ENCODE measurements around the gene POLR1E.
"Not testable (repeated sequence)": the region's sequence is repeated elsewhere in the genome, so short reads cannot be mapped to it uniquely, and the experiment has no call there.

The POLR1E gene

DNA sequence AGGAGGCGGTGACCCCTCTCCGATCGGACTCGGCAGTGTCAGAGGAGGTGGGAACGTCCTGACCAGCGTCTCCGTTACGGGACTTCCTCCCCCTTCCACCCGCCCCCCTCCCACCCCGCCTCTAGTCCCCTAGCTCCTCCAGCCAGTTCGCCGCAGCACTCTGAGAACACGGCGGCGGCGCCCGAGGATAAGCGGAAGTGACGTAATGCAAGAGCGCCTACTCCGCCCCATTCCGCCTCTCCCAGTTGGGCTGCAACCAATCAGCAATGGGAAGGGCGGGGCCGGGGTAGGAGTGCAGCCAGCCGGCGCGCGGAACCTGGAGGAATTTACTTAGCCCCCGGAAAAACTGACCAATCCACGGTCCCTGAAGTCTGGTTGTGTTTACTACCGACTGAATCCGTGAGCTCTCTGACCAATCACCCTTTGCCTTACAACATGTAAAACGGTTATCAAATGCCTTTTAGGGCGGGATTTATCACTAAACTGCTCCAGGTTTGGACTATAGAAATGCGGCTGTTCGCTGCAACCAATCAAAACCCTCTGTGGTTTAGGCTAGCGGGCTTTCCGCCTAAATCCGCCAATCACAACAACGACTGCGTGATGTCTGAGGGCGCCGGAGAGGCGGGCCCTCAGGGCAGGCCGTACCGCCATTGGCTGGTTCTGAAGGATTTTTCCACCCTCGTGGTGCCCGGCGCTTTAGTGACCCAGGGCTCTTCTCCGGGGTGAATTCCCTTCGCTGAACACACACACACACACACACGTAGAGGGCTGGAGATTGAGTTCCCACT, 20.3 kb upstream of the POLR1E start, which contains the start of gene ZBTB5:
ZBTB5 (minus strand) TSS at position 202 of the 788 bp plus-strand sequence. CDS start 22,899 bp downstream, outside the sequence.
- DNase-seq: peak; percentile 91

DNA sequence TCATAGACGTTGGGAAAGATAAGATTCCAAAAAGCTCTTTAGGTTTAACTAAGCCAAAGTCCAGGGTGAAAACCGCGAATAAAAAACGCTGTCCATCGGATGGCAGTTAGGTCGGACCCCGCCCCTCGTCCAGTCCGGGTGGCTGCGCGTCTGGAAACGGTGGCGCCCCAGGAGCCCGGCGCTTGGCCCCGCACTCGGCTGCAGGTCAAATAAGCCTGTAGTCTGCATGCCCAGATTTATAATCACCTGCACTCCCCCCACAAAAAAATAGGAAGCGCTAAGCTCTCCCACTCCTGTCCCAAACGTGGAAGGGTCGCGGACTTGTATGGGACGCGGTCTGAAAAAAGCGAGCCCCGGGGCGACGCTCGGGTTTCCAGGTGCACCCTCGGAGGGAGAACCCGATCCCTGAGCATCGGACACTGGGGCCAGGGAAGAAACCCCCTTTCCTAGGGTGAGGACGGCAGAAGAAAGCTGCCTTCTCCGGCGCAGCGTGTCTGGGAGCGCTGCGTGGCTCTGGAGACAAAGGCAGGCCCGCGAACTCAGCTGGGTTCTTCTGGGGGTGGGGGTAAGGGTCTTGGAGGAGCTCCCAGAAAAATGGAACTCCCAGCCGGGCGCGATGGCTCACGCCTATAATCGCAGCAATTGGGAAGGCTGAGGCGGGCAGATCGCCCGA, 19.6 kb upstream of the POLR1E start:
- DNase-seq: peak; percentile 27

DNA sequence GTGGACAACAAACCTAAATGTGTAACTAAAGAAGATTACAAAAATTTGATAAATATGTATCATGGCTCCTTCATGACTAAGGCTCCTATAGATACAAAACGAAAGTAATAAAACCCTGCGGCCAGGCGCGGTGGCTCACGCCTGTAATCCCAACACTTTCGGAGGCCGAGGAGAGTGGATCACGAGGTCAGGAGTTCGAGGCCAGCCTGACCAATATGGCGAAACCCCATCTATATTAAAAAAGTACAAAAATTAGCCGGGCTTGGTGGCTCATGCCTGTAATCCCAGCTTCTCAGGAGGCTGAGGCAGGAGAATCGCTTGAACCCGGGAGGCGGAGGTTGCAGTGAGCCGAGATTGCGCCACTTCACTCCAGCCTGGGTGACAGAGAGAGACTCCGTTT, 18.2 kb upstream of the POLR1E start:
- not testable (repeated sequence) for DNase-seq

DNA sequence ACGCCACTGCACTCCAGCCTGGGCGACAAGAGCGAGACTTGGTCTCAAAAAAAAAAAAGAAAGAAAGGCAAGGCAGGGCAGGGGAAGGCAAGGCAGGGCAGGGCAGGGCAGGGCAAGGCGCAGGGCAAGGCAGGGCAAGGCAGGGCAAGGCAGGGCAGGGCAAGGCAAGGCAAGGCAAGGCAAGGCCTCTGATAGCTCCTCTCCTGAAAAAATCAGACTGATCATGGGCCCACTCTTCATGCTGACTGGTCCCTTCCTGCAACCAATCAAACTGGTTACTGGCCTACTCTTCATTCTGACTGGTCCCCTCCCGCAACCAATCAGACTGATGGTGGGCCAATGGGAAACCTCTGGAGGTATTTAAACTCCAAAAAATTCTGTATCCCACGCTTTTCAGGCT, 17.1 kb upstream of the POLR1E start:
- DNase-seq: no peak

DNA sequence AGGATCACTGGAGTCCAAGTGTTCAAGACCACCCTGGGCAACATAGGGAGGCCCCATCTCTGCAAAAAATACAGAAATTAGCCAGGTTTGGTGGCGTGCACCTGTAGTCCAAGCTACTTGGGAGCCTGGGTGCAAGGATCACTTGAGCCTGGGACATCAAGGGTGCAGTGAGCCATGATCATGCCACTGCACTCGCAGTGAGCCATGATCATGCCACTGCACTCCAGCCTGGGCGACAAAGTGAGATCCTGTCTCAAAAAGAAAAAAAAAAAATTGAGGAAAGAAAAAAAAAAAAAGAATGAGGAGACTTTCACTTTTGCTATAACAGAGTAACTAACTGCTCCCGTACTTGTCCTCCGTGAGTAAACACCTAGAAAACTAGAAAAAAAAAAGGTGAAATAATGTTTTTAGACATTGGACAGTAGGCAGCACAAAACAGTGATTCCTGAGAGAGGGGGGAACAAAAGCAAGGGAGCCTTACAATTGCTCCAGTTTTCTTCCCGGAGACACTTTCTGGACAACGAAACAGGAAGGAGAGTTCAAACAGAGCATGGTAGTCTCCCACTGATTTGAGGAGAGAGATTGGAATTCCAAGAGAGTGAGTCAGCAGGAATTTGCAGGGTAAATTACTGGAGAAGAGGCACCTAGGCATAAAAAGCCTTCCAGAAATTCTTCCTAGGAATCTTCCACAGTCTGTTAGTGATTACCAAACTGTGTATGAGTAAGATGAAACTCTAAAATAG, 13.6 kb upstream of the POLR1E start:
- no peak for DNase-seq

DNA sequence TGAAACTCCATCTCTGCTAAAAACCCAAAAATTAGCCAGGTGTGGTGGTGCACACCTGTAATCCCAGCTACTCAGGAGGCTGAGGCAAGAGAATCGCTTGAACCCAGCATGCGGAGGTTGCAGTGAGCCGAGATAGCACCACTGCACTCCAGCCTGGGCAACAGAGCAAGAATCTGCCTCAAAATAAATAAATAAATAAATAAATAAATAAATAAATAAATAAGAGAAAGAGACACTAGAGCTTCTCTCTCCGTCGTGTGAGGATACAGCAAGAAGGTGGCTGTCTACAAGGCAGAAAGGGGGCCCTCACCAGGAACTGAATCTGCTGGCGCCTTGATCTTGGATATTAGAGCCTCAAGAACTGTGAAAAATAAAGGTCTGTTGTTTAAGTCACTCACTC, 11.8 kb upstream of the POLR1E start:
- DNase-seq: not testable (repeated sequence)

DNA sequence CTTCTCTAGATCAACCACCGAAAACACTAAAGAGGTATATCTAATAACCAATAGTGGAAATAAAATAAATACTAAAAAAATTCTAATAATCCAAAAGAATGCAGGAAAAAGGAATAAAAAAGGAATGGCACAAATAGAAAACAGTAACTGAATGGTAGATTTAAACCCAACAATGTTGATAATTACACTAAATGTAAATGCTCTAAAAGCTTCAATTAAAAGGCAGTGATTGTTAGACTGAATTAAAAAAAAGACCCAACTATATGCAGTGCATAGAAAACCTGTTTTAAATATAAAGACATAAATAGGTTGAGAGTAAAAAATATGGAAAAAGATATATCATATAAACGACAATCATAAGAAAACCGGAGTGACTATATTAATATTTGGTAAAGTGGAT, 11.3 kb upstream of the POLR1E start:
- no peak for DNase-seq

DNA sequence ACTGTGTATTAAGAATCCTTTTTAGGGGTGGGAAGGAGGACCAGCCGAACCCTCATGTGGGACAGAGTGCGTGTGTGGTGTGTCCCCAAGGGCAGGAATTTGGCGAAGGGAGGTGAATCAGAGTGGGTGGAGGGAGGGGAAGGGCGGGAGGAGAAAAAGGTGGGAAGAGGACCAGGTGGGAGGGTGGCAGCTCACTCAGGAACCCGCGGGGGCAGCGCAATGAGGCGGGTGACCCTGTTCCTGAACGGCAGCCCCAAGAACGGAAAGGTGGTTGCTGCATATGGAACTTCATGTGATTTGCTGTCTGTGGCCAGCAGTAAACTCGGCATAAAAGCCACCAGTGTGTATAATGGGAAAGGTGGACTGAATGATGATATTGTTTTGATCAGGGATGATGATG, 8.8 kb upstream of the POLR1E start:
- DNase-seq: no peak

DNA sequence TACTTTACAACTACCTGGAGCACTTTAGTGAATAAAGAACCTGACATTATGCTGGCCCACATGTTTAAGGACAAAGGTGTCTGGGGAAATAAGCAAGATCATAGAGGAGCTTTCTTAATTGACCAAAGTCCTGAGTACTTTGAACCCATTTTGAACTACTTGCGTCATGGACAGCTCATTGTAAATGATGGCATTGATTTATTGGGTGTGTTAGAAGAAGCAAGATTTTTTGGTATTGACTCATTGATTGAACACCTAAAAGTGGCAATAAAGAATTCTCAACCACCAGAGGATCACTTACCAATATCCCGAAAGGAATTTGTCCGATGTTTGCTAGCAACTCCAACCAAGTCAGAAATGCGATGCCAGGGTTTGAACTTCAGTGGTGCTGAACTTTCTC, 8.3 kb upstream of the POLR1E start:
- not testable (repeated sequence) for DNase-seq

- not testable (repeated sequence) for DNase-seq
These were observed 7.6 kb upstream of the POLR1E start for GRCh38 chr9:37477987-37478619.

GRCh38 chr9:37480759-37481158, 5.0 kb upstream of the POLR1E start:
- no peak for DNase-seq

- no peak for DNase-seq
These were observed 488 bp downstream of the POLR1E start for GRCh38 chr9:37486256-37486615.

- no peak for DNase-seq
These were observed 1.1 kb downstream of the POLR1E start for GRCh38 chr9:37486616-37487548.

GRCh38 chr9:37491939-37492338, 6.2 kb downstream of the POLR1E start:
- no peak for DNase-seq

DNA sequence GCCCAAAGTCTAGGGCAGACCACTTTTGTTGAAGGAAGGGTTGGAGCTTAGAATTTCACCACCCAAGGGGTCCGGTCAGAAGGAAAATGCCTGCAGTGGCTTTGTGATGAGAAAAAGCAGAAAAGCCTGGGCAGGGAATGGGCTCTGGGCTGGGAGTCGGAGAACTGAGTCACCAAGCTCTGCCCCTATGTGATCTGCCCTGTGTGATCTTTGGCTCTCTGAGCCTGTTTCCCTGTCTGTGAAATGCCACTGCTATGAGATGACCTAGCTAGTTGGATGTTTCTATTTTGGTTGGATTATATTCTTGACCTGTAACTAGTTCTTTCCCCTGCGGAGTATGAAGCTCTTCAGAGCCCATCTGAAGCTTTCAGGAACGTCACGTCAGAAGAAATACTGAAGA, 9.8 kb downstream of the POLR1E start:
- no peak for DNase-seq

GRCh38 chr9:37496020-37496419, 10.3 kb downstream of the POLR1E start:
- DNase-seq: no peak

DNA sequence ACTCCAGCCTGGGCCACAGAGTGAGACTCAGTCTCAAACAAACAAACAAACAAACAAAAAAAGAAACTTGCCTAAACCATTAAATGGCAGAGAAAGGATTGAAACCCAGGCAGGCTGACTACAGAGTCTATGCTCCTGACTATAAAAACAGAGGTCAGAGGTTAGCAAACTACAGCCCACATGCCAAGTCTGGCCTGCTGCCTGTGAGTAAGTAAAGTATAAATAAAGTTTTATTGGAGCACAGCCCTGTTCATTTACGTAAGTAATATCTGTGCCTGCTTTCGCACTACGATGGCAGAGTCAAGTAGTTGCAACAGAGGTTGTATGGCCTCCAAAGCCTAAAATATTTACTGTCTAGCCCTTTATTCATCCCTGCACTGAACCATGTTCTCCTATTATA, 11.6 kb downstream of the POLR1E start:
- DNase-seq: no peak

- no peak for DNase-seq
These were observed 12.7 kb downstream of the POLR1E start for GRCh38 chr9:37498457-37498856.

GRCh38 chr9:37499297-37499696, 13.5 kb downstream of the POLR1E start:
- no peak for DNase-seq

GRCh38 chr9:37501957-37502596, 16.3 kb downstream of the POLR1E start:
- no peak for DNase-seq

- DNase-seq: no peak
These were observed 18.0 kb downstream of the POLR1E start for GRCh38 chr9:37503736-37504135.

- DNase-seq: no peak
These were observed 18.9 kb downstream of the POLR1E start for GRCh38 chr9:37504605-37505004.
